NCI-H2196 (cell line): ENCODE results near the gene SLC6A18.
"Not testable (repeated sequence)": the region's sequence is repeated elsewhere in the genome, so short reads cannot be mapped to it uniquely, and the experiment has no call there.

Experiments
- DNase-seq: peaks from one replicate; lab custom pipeline; 2025; ENCODE audit not compliant: unreplicated experiment; lab: John Stamatoyannopoulos, UW

The SLC6A18 gene

GRCh38 chr5:1288439-1289335 is 63.5 kb downstream of the SLC6A18 start:
- no peak for DNase-seq

- not testable (repeated sequence) for DNase-seq
Measured at GRCh38 chr5:1289559-1289958, 64.4 kb downstream of the SLC6A18 start.

GRCh38 chr5:1290956-1291355 is 65.8 kb downstream of the SLC6A18 start:
- not testable (repeated sequence) for DNase-seq

GRCh38 chr5:1291611-1292080 is 66.5 kb downstream of the SLC6A18 start:
- DNase-seq: no peak

- DNase-seq: no peak
Measured at GRCh38 chr5:1292139-1292538, 67.0 kb downstream of the SLC6A18 start.

- DNase-seq: no peak
Measured at GRCh38 chr5:1292846-1293415, 67.8 kb downstream of the SLC6A18 start.

GRCh38 chr5:1293416-1294205 is 68.4 kb downstream of the SLC6A18 start:
- DNase-seq: no peak

- no peak for DNase-seq
Measured at GRCh38 chr5:1294206-1294834, 69.1 kb downstream of the SLC6A18 start.

GRCh38 chr5:1294835-1295649 is 69.9 kb downstream of the SLC6A18 start, which contains the start of gene TERT:
Gene TERT, minus strand, starts transcription at chr5:1295068. Its CDS starts 79 bp downstream, at chr5:1294989.
- DNase-seq: no peak

GRCh38 chr5:1295650-1296037 is 70.5 kb downstream of the SLC6A18 start:
- no peak for DNase-seq
